Caco-2 (cell line): Measurements from ENCODE around the gene RALGPS1. TPM values are rescaled to one million over a fixed set of nuclear protein-coding genes. Genes with fewer than 3 reads are reported as not detected.

Experiments
- BruUV-seq: library from RNA; stranded (reverse); fragments of 400-500 nt; replicated peaks from 2 replicates; lab custom pipeline; 2021; lab: Mats Ljungman, UMichigan
- CTCF ChIA-PET: fragments of 300-600 bp; sonication (Branson Sonifier 250); formaldehyde crosslinking; loops from one replicate; lab custom pipeline; 2022; ENCODE audit warnings: antibody characterized with exemption; lab: Charles Lee
- POLR2A ChIA-PET: fragments of 300-600 bp; sonication (Branson Sonifier 250); formaldehyde crosslinking; loops from one replicate; lab custom pipeline; 2022; ENCODE audit warnings: antibody characterized with exemption; lab: Charles Lee
- DNase-seq, 2 experiments: peaks; one replicate each; pipeline versions ENCODE4 v3.0.0 to v3.0.0-alpha.2; 2020 to 2022
- H3K27me3 ChIP-seq: replicated peaks from 2 replicates; pipeline ENCODE4 v1.6.0; 2011; ENCODE audit warnings: low read length; ENCODE audit not compliant: control insufficient read depth, insufficient read depth
- H3K36me3 ChIP-seq: 2 replicates; pipeline ENCODE4 v1.5.1; 2011; ENCODE audit warnings: low read length; ENCODE audit not compliant: control insufficient read depth, insufficient read depth
- H3K4me1 ChIP-seq: fragments of 250-450 bp; sonication (Bioruptor Pico); 2 replicates; pipeline ENCODE4 v1.5.1; 2020; ENCODE audit warnings: mild to moderate bottlenecking
- H3K4me3 ChIP-seq: 2 replicates; pipeline ENCODE4 v1.5.1; 2011; ENCODE audit warnings: low read depth, mild to moderate bottlenecking, control low read depth, low read length
- H3K9me3 ChIP-seq: fragments of 250-450 bp; sonication (Bioruptor Pico); 2 replicates; pipeline ENCODE4 v1.5.1; 2020; ENCODE audit warnings: mild to moderate bottlenecking, moderate library complexity
- H3K27ac Mint-ChIP-seq: one replicate; pipeline ENCODE4 v1.8.0; 2022; ENCODE audit warnings: mixed read lengths; ENCODE audit not compliant: unreplicated experiment
- H3K27me3 Mint-ChIP-seq: one replicate; pipeline ENCODE4 v1.8.0; 2022; ENCODE audit warnings: mixed read lengths; ENCODE audit not compliant: insufficient read depth, unreplicated experiment
- H3K36me3 Mint-ChIP-seq: one replicate; pipeline ENCODE4 v1.8.0; 2022; ENCODE audit warnings: mild to moderate bottlenecking, mixed read lengths; ENCODE audit not compliant: insufficient read depth, unreplicated experiment
- H3K4me1 Mint-ChIP-seq: one replicate; pipeline ENCODE4 v1.8.0; 2022; ENCODE audit warnings: low read depth, mixed read lengths; ENCODE audit not compliant: unreplicated experiment
- H3K4me3 Mint-ChIP-seq: one replicate; pipeline ENCODE4 v1.8.0; 2022; ENCODE audit warnings: mild to moderate bottlenecking, moderate library complexity, mixed read lengths; ENCODE audit not compliant: unreplicated experiment
- H3K9me3 Mint-ChIP-seq: one replicate; pipeline ENCODE4 v1.8.0; 2022; ENCODE audit warnings: mixed read lengths; ENCODE audit not compliant: unreplicated experiment
- intact Hi-C: fragments of 100-400 bp; cut with micrococcal nuclease; formaldehyde crosslinking; loops from one replicate; pipeline ENCODE4 v1.10.0; 2022; ENCODE audit not compliant: unreplicated experiment
- total RNA-seq: library from RNA; stranded (reverse); gene quantifications from 2 replicates; pipeline ENCODE4 v1.2.3, GENCODE V29; 2022
- TF ChIP-seq, protein P1 (sequence below), 2 experiments: fragments of 200-600 bp in 1 of 2; IDR thresholded peaks; 1 replicate in 1 of 2; 2 replicates in 1 of 2; pipeline versions ENCODE4 v1.5.1 to v1.8.0; 2011 to 2022; ENCODE audit warnings: antibody characterized with exemption in 1 of 2, control low read depth in 1 of 2, inconsistent platforms in 1 of 2, low read depth in 1 of 2, low read length in 1 of 2, mild to moderate bottlenecking in 1 of 2, moderate library complexity in 1 of 2; ENCODE audit not compliant: insufficient read depth in 1 of 2, severe bottlenecking in 1 of 2, unreplicated experiment in 1 of 2

RALGPS1 gene
- total RNA-seq, 1 experiment from 2014 or later, result 41.5 TPM

DNA sequence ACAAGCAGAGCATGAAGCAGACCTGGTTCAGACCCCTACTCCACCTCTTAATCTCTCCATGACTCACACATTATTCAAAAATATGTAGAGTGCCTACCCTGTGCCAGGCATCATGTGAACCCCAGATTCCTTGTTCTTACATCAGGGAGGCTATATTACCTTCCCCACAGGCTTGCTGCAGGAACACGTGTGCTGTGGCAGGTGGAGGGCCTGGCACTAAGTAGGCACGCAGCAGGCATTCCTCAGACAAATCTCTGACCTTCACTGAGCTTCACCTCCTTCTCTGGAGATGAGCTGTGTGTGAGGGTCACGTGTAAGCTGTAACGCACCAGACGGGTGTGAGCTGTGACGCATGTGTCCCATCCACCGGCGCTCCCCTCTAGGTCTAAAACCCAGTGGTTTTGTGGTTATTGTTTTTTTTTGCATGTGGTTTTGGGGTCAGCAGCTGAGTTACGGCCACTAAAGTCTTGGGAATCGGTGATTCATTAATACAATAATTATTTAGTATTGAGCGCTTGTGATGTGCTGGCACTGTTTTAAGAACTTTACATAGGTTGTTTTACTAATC is 177.5 kb downstream of the RALGPS1 start:
- BruUV-seq, result no TSS peak
- no peak overlapping the region for H3K27ac Mint-ChIP-seq
- no peaks in the 10 kb centered on the region; the same call in 1 of the 2 replicates for H3K36me3 ChIP-seq
- no peaks in the 10 kb centered on the region for H3K27me3 ChIP-seq
- intact Hi-C loops, result no loop called here
- H3K27me3 Mint-ChIP-seq, result no peaks in the 10 kb centered on the region
- H3K9me3 Mint-ChIP-seq, result no peaks in the 10 kb centered on the region
- ChIA-PET POLR2A (no interaction called here), CTCF (no interaction called here)
- no peak overlapping the region for H3K4me3 Mint-ChIP-seq
- DNase-seq, result no peak
- H3K36me3 Mint-ChIP-seq, result peaks cover 12% of the 10 kb centered on the region
- H3K4me1 Mint-ChIP-seq, result no peaks in the 10 kb centered on the region
- no peaks in the 10 kb centered on the region for H3K9me3 ChIP-seq
- TF ChIP-seq, protein P1, sequence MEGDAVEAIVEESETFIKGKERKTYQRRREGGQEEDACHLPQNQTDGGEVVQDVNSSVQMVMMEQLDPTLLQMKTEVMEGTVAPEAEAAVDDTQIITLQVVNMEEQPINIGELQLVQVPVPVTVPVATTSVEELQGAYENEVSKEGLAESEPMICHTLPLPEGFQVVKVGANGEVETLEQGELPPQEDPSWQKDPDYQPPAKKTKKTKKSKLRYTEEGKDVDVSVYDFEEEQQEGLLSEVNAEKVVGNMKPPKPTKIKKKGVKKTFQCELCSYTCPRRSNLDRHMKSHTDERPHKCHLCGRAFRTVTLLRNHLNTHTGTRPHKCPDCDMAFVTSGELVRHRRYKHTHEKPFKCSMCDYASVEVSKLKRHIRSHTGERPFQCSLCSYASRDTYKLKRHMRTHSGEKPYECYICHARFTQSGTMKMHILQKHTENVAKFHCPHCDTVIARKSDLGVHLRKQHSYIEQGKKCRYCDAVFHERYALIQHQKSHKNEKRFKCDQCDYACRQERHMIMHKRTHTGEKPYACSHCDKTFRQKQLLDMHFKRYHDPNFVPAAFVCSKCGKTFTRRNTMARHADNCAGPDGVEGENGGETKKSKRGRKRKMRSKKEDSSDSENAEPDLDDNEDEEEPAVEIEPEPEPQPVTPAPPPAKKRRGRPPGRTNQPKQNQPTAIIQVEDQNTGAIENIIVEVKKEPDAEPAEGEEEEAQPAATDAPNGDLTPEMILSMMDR (IDR thresholded peaks at IDR 0.05; ENCODE audit: insufficient read depth in 1 of 2, low read depth in 1 of 2, low read length in 1 of 2, severe bottlenecking in 1 of 2, unreplicated experiment in 1 of 2), result no peak
- no peak overlapping the region for H3K4me3 ChIP-seq
- H3K4me1 ChIP-seq, result no peaks in the 10 kb centered on the region

DNA sequence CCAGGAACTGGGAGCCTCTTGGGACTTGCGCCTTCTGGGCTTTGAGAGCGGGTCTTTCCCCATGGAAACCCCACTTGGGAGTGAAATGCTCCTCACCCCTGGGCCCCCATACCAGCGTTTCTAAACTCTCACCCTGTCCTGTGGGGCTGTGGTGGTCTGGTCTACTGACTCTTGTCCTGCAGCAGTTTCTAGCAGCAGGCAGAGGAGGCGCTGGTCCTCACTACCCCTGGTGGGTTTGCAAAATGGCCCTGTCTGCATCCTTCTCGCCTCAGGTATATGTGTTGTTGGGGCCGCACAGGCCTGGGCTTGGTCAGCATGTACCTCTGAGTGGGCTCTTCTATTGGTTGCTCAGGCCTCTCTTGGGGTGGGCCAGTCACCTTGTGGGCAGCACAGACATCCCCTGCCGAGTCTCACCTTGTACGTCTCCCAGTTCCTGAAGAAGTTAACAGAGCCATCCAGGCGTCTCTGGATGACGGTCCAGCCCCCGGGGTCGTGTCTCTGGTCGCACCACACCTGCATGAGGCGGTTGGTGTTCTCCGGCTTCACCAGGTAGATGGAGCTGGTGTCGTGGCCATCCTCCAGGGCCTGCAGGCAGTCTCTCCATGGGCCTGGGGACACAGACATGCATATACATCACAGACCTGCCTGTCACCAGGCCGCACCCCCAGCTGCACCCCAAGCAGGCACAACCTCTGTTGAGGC is 178.9 kb downstream of the RALGPS1 start:
- no peaks in the 10 kb centered on the region for H3K27me3 Mint-ChIP-seq
- H3K4me3 ChIP-seq, result no peak overlapping the region
- CTCF ChIA-PET, result no interaction called here
- H3K4me1 Mint-ChIP-seq, result no peaks in the 10 kb centered on the region
- H3K9me3 Mint-ChIP-seq, result no peaks in the 10 kb centered on the region
- H3K36me3 Mint-ChIP-seq, result peaks cover 11% of the 10 kb centered on the region
- H3K36me3 ChIP-seq, result no peaks in the 10 kb centered on the region; the same call in 1 of the 2 replicates
- POLR2A ChIA-PET, result no interaction called here
- TF ChIP-seq, protein P1 (IDR thresholded peaks at IDR 0.05; ENCODE audit: insufficient read depth in 1 of 2, low read depth in 1 of 2, low read length in 1 of 2, severe bottlenecking in 1 of 2, unreplicated experiment in 1 of 2), result no peak
- H3K27me3 ChIP-seq, result no peaks in the 10 kb centered on the region
- H3K9me3 ChIP-seq, result no peaks in the 10 kb centered on the region
- BruUV-seq, result no TSS peak
- intact Hi-C loops, result no loop called here
- H3K4me3 Mint-ChIP-seq, result no peak overlapping the region
- H3K27ac Mint-ChIP-seq, result no peak overlapping the region
- no peaks in the 10 kb centered on the region for H3K4me1 ChIP-seq
- DNase-seq, result no peak

DNA sequence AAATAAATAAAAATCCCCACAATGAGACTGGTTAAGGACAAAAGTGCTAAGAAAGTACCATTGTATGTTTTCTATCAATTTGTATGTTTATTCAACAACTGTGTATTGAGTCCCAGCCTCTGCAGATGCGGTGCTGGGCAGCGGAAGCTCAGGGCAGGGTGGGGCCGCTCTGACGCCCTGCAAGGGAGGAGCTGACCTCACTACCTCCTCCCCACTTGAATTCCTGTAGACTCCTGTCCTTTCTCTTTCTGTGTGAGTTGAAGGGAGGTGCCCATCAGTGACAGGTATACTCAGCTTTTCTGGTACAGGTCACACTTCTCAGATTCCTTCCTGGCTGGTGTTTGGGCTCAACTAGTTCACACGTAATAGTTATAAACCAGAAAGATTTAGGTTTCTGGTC is 180.8 kb downstream of the RALGPS1 start:
- no peaks in the 10 kb centered on the region for H3K9me3 ChIP-seq
- BruUV-seq, result no TSS peak
- no peak for DNase-seq
- no peak overlapping the region for H3K4me3 ChIP-seq
- TF ChIP-seq, protein P1 (IDR thresholded peaks at IDR 0.05; ENCODE audit: insufficient read depth in 1 of 2, low read depth in 1 of 2, low read length in 1 of 2, severe bottlenecking in 1 of 2, unreplicated experiment in 1 of 2), result no peak
- no peak overlapping the region for H3K27ac Mint-ChIP-seq
- H3K4me1 Mint-ChIP-seq, result no peaks in the 10 kb centered on the region
- H3K27me3 ChIP-seq, result no peaks in the 10 kb centered on the region
- no peaks in the 10 kb centered on the region for H3K27me3 Mint-ChIP-seq
- intact Hi-C loops, result no loop called here
- ChIA-PET POLR2A (no interaction called here), CTCF (no interaction called here)
- no peaks in the 10 kb centered on the region for H3K9me3 Mint-ChIP-seq
- H3K4me3 Mint-ChIP-seq, result no peak overlapping the region
- no peaks in the 10 kb centered on the region; the same call in 1 of the 2 replicates for H3K36me3 ChIP-seq
- H3K36me3 Mint-ChIP-seq, result peaks cover 8% of the 10 kb centered on the region
- H3K4me1 ChIP-seq, result no peaks in the 10 kb centered on the region
